ENCODE results near the gene PASK.

The PASK gene

DNA sequence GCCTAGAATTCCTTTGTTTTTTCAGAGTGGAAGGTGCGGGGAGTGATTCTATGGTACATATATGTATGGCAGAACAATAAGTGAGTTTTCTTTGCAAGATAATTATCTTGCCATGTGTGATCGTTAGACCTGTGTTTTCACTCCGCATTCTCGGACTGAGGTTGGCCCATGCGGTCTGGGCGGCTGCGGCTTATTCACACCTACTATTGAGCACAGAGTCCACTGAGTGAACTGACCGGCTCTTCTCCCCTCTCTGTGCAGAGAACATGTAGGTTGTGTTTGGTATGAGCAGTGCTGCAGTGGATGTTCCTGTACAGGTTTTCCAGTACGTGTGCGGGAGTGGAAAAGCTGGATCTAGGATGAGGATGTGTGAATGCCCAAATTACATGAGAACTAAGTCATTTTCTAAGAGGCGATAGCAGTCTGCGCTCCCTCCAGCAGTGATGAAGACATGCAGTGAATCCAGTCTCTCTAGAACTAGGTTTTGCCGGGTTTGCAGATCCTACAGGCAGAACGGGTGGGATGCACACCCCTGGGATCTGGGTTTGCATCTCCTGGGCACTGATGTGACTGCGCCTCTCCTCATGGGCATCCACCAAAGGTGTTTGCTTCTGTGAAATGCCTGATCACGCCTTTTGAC lies 74.3 kb downstream of the PASK start:
- no peak for DNase-seq

DNA sequence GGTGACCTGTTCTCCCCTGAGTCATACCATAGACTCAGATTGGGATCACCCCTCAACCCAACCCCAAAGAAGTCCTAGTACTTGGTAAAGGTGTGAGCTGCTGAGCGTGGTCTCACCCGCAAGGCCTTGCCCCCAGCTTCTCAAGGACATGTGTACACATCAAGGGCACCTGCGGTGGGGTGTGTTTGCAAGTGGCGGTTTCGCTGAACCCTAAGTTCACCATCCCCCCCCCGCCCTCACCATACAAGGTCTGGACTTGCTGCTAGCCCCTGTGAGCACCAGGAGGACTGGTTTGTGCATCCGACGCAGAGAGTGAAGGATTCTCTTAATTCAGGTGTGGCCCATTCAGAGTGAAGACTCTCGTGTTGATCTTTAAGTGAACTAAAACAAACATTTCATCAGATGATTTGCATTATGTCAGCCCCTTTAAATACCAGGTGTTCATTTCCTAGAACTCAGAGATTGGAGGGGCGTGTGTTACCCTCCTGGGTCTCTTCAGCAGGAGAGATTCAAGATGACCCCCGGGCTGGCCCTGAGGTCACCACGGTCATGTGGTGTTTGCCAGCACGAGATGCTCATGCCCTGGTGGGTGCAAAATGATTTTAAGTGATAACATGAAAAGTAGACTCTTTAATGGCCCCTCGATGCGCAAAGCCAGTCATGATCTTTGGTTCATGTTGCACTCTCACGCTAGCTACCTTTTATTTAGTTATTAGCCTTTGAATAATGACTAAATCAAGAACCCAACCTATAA lies 75.0 kb downstream of the PASK start:
- no peak for DNase-seq

DNA sequence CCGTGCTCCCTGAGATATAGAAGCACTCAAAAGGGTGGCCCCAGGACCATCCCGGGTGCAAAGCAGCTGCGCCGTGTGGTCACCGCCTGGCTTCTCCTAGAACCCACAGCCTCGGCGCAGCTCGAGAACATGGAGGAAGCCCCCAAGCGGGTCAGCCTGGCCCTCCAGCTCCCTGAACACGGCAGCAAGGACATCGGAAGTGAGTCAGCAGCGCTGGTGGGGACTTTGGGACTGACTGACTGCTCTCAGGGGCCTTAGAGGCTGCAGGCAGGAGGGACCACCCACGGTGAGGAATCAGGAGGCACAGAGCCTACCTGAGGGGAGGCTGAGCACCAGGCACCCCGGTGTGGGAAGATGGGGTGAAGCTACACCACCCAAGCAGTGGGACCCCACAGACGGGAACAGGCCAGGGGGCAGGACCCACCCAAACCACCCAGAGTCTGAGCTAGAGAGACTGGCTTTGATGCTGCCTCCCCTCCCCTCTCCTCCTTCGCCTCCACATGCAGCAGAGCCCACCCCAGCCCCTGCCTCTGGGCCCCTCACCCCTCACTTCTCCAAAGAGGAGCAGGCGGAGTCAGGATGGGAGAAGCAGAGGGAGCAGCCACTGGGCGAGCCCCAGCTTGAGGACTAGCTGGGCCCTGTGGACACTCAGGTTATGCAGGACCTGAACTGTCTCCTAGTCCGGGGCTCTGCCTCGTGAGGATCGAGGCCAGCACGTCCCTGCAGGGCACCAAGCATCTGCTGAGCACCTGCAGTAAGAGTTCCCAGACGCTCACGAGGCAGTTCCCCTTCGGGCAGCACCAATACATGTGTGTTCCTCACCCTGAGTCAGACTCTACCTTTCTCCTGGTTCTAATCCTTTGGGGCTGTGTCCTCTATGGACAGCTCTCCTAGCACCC lies 75.9 kb downstream of the PASK start:
- no peak for DNase-seq

DNA sequence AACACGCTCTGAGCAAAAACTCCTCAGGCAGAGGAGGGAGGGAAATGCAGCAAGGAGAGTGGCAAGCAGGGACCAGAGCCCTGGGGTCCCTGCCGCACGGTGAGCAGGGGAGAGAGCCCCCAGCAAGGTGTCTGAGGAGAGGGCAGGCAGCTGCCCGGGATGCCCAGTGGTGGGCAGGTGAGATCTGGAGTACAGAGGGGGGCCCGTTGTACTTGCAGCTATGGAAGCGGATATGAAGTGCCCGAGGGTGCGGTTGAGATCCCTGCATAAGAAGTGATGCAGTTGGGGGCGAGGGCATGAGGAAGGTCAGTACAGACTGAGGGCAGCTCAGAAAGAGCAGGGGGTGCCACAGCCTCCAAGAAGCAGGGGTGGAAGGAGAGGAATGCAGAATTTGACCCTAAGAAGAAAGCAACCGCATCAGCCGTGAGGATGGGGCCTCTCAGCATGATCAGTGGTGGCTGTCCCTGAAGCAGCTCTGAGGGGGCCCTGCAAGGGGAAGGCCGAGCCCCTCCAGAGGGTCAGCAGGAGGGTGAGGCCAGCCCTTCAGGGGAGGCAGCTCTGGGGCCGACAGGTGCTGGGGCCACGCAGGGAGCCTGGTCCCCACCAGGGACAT lies 76.6 kb downstream of the PASK start:
- DNase-seq: no peak

DNA sequence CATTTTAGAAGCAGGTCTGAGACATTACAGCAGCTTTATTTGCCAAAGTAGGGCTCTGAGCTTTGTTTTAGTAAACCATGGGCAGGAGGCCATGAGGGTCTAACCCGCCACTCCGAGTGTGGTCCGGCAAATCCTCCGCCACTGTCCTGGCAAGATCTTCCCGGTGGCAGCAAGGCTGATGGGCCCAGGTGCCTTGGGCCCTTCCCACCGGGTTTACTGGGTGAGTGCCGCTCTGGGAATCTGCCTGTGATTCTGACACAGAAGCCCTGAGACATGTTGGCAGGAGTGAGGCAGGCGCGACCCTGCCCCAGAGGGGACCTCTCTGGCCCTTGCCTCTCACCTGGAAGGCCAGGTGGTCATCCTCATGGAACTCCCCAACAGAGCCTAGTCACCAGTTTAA lies 77.1 kb downstream of the PASK start:
- DNase-seq: no peak

DNA sequence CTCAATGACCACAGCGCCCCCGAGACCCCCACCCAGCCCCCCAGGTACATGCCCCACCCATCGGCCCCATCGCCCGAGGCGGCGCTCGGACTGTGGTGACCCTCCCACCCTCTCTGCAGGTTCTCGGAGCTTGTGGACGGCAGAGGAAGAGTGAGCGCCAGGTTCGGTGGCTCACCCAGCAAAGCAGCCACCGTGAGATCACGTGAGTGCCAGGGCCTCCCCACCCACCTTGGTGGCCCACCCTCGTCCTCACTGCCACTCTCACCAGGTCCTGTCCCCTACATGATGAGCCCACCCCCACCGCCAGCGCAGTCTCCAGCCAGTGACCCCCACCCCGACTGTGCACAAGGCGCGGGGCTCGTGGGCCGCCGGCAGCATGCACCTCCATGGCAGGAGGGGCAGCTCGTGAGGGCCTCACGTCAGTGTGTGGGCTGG lies 77.6 kb downstream of the PASK start:
- DNase-seq: no peak

DNA sequence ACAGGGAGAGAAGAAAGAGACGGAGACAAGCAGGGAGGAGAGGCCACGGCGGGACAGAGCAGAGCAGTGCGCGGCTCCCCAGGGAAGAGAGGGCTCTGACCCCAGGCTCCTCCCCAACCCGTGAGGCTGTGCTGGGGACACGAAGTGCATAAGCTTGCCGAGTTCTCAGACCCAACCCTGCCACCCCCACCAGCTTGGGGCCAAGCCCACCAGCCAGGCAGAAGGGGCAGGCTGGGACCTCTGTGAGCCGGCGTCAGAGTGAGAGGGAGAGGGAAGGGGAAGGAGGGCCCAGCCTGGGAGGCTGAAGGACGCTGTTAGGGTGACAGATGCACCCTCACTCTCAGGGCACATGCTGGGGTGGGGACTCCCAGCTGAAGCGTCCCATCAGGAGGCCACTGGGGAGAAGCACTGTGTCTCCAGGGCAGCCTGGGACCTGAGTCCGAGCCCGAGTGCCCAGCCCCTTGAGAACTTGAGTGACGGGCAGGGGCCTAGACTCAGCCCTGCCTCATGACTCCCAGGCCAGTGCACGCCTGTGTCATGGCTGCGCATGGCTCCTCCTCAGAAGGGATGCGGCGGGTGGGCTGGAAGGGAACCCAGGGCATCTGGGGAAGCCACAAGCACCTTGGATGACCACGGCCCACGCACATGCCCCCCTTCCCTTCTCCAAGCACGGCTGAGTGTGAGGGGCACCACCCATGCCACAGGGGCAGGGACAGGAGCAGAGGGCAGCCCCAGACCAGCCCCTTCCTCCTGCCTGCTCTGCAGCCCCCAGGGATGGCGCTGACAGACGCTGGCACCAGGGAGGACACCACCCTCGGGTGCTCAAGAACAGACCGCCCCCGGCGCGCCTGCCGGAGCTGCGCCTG lies 78.2 kb downstream of the PASK start:
- no peak for DNase-seq

DNA sequence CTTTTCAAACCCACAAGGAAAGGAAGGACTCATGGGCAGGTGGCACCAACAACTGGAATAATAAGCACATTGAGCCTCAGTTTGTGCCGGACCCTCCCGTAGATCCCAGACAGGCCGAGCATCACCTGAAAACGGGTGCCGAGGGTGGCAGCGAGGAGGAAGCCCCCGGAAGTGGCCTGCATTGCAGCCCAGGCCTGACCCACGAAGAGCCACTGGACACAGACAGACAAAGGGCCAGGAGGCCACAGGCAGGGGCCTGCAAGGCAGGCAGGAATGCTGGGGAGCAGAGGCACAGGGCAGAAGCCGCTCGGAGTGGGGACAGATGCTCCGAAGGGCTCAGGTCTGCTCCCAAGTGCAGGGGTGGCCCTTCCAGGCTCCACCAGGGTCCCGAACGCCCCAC lies 78.9 kb downstream of the PASK start:
- no peak for DNase-seq

DNA sequence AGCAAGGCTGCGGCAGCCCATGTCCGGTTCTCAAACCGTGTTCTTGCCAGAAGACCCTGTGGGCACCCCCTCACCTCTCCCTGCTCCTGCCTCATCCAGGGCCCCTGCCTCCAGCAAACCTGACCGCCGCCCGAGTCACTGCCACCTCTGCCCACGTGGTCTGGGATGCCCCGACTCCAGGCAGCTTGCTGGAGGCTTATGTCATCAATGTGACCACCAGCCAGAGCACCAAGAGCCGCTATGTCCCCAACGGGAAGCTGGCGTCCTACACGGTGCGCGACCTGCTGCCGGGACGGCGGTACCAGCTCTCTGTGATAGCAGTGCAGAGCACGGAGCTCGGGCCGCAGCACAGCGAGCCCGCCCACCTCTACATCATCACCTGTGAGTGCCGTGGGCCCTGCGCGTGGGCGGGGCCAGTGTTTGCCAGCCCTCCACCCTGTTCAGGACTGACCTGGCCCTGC lies 79.4 kb downstream of the PASK start:
- DNase-seq: no peak

DNA sequence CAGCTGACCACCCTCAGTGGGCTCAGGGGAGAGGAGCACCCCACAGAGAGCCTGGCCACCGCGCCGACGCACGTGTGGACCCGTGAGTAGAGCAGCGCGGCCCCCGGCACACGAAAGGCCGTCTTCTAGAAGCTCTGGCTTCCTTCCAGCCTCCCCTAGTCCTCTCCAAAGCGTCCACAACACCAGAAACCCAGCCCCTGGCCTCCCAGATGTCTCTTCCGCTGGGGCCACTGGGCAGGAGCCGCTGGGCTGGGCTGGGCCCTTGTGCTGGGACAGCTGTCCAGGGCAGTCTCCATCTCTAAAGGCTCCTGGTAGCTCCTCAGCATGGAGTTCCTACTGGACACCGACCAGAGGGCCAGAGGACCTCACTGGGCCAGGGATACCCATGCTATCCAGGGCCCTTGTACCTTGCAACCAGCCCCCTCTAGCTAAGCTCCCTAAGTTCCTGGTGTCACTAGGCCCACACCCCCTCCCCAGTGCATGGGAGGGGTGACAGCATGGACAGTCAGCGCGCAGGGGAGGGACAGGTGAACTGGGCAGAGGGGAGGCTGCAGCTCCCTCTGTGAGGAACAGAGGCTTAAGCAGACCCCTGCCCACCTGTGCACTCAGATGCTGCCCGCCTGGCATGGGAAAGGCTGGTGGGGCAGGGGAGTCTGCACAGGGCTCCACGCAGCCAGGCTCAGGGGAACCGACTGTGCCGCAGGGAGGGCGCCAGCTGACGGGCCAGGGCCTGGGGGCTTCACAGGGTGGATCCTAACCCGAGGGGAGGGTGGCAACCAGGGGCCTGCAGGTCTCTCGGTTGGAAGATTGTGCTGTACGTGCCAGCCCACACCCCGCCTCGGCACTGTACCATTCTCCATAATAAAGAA lies 80.1 kb downstream of the PASK start:
- DNase-seq: no peak

DNA sequence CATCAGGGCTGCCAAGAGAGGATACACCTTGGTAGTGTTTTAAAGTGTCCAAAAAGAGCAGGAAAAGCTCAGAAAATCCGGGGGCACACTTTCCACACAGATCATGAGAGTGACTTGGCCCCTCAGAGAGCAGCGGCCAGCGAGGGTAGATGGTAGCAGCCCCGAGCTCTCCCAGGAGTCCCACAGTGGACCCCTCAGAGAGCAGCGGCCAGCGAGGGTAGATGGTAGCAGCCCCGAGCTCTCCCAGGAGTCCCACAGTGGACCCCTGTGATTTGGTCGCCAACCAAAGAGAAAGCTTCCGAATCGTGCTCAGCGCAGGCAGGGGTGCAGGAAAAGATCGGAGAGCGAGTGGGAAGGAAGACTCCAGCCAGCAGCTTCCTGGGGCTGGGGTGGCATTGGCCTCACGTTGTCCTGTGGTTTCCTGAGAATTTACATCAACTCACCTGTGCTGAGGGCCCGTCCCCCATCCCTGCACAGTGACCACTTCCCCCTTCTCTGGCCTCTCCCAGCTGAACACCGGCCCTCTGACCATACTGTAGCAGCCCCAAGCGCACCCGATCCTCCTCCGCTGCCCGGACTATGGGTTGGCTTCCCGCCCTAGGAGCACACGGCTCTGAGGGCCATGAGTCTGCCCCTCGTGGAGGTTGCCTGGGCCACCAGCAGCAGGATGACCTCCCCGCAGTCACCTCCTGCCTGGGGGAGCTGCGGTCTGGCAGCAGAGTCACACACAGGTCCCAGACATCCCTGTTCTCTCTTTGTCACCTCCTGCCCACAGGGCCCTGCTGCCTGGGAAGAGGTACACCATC lies 80.9 kb downstream of the PASK start:
- no peak for DNase-seq

DNA sequence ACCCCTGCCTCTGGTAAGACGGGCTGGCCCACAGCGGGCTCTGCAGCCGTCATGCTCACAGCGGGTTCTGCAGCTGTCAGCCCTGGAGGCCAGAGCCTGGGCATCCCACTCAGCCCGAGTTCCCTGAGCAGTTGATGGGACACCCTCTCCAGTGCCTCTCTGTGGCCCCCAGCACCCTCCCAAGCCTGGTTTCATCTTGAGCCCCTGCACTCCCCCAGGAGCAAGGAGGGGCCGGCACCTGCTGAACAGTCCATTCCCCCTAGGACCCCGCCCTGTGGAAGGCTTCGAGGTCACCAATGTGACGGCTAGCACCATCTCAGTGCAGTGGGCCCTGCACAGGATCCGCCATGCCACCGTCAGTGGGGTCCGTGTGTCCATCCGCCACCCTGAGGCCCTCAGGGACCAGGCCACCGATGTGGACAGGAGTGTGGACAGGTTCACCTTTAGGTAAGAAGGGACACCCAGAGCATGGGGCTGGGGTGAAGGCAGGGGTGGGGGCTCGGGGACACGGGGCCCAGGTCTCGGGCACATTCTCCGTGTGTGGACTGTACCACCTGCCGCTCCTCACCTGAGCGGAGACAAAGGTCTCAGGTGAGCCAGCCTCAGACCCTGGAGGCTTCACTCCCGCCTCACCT lies 81.7 kb downstream of the PASK start:
- DNase-seq: no peak

DNA sequence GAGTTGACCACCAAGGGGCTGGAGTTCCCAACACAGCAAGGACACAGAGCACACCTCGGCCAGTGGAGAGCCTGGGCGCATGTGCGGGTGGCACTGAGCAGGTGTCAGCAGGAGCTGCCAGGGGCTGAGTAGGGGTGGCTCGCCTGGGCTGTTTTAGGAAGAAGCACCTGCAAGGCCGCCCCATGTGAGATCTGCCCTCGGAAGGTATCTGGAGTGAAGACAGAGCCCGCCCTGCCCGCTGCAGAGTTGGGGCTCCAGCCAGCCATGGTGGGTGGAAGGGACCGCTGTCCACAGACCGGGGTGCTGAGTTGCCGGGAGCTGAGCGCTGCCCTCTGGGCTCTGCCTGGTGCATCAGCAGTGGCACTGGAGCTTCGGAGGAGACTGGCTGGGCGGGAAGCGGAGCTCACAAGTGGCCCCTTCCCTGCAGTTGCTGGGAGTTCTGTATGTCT lies 82.4 kb downstream of the PASK start:
- DNase-seq: no peak

DNA sequence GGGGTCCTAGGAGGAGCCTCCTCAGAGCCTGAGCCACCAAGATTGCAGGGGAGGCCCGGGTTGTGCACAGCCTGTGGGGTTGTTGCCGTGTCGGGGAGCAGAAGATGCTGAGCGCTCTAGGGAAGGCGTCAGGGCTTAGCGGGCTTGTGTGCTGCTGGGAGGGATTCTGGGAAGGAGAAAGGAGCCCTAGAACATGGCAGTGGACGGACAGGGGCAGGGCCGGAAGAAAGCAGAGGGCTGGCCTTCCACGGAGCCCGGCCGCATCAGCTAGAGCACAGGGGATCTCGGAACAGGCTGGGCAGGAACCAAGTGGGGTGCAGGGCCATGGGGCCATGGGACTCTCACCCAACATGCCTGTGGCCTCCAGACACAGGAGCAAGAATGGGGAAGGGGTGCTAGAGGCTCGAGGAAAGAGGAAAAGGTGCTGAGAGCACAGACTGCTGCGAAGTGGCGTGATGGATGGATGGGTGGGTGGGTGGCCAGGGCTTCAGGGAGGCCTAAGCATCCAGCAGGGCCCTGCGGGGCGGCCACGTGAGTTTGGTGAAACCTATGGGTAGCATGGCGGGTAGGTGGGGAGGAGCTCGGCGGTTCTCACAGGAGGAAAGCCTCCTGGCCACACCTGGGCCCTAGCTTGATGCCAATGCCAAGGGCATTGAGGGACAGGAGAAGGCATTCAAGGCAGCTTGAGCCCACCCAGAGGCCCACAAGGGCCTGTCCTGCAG lies 82.9 kb downstream of the PASK start:
- no peak for DNase-seq

DNA sequence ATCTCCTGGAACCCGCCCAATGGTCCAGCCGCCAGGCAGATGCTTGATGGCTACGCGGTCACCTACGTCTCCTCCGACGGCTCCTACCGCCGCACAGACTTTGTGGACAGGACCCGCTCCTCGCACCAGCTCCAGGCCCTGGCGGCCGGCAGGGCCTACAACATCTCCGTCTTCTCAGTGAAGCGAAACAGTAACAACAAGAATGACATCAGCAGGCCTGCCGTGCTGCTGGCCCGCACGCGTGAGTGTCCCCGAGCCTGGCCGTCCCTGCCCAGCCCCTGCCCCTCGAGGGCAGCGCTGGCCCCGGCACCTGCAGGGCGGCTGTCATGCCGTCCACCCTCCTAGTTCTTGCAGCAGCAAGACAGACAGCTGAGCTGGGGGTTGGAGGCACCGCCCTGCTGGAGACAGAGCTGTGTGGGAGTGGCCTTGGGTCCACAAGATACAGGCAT lies 83.9 kb downstream of the PASK start:
- DNase-seq: no peak

DNA sequence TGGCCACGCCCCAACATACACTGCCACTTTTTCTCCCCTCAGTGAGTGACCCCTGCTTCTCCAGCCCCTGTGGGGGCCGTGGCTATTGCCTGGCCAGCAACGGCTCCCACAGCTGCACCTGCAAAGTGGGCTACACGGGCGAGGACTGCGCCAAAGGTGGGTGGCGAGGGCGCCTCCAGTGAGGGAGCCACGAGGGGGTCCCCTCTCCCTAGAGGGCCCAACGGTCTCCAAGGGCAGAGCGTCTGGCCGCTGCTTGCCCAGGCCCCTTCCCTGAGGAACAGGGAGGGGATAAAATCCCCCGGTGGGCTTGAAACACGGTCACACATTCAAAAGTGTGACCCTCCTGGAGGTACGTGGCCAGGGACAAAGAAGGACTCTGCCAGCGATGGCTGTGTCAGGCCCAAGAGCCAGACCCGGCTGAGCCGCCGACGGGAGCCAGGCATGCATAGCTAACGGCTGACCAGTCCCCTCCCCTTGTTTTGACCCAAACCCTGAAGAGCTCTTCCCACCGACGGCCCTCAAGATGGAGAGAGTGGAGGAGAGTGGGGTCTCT lies 84.4 kb downstream of the PASK start:
- DNase-seq: no peak

DNA sequence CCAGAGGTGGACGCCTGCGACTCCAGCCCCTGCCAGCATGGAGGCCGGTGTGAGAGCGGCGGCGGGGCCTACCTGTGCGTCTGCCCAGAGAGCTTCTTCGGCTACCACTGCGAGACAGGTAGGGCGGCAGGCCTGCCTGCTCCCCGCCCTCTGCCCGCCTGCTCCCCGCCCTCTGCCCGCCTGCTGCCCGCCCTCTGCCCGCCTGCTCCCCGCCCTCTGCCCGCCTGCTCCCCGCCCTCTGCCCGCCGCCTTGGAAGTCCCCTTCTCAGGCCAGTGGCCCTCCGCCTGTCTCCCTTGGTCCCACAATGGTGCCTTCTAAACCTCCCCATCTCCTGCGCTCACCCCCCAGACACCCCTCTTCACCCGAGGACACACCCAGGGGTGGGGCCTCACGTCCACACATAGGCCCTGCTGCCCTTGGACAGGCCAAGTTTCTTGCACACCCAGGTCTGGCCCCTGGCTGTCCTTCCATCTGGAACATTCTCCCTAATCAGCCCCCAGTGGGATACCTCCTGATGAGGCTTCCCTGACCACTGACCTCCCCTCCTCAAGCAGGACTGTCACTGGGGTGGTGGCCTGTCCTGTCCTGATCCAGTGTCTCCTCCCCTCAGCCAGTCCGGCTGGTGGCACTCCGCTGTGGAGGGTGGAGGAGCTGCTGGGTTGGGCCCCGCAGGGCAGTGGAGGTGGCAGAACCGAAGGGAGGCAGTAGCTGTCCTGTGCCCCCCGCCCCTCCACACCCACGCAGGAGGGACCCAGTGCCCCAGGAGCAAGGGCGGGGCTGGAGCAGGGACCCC lies 85.1 kb downstream of the PASK start:
- no peak for DNase-seq

DNA sequence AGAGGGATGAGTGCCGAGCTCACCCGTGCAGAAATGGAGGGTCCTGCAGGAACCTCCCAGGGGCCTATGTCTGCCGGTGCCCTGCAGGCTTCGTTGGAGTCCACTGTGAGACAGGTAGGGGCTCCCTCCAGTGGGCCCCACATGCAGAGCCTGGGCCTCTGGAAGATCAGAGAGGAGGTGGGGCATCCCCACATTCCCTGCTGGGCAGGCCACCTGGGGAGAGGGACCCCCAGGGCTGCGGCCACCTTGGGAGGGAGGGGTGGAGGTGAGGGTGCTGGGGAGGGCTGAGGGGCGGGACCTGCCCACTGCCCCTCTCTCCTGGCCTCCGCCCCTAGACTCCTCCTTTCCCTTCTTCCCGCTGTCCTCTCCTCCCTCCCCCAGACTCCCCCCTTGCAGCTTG lies 85.7 kb downstream of the PASK start:
- no peak for DNase-seq

Data from GDM1 (cell line).